ENCODE results near the gene CXCL16. TPM values are rescaled to one million over a fixed set of nuclear protein-coding genes. Genes with fewer than 3 reads are reported as not detected.

The CXCL16 gene
- total RNA-seq, 4 donors from 2014 or later = 13.0 to 72.6 (median 27.0) TPM

GRCh38 chr17:4720787-4721186, 18.9 kb downstream of the CXCL16 start:
- WGBS, 2 donors (ENCODE audit: low coverage in 1 of 2) = 89% methylated on average over 7 of the region's 7 CpGs; no CpG with 5 or more reads in 1 of the 2 donors
- no peak for DNase-seq
- peaks cover 0 to 10% (median 0%) of the 10 kb centered on the region in 4 donors for H3K36me3 ChIP-seq
- TF ChIP-seq POLR2A (IDR thresholded peaks at IDR 0.05) = no peak
- no peak for TF ChIP-seq POLR2AphosphoS5 (IDR thresholded peaks at IDR 0.05)
- no peak for TF ChIP-seq CTCF (IDR thresholded peaks at IDR 0.05)
- no peak for TF ChIP-seq EP300 (IDR thresholded peaks at IDR 0.05; ENCODE audit: low read depth)
- peak overlapping the region in 1 of 4 donors; percentile 65 for H3K27ac ChIP-seq
- no peaks in the 10 kb centered on the region for H3K27me3 ChIP-seq
- H3K4me3 ChIP-seq = no peak overlapping the region
- H3K4me1 ChIP-seq = peaks cover 0 to 13% (median 7%) of the 10 kb centered on the region in 4 donors
- H3K9me3 ChIP-seq = no peaks in the 10 kb centered on the region
- in situ Hi-C loops (cut with MboI; ENCODE audit: low pct_ligation_motif_present in 1 of 4, low pct_unique_long_range_greater_than_20kb in 1 of 4, low sequenced_read_pairs in 3 of 4) (no loop called here), intact Hi-C loops (cut with DNase I; ENCODE audit: low total_unique reads) (no loop called here)

- H3K4me1 ChIP-seq = peaks cover 0 to 13% (median 7%) of the 10 kb centered on the region in 4 donors
- TF ChIP-seq CTCF (IDR thresholded peaks at IDR 0.05) (no peak), POLR2AphosphoS5 (IDR thresholded peaks at IDR 0.05) (no peak), POLR2A (IDR thresholded peaks at IDR 0.05) (no peak), EP300 (IDR thresholded peaks at IDR 0.05; ENCODE audit: low read depth) (no peak)
- no peaks in the 10 kb centered on the region for H3K27me3 ChIP-seq
- H3K27ac ChIP-seq = no peak overlapping the region
- H3K4me3 ChIP-seq = no peak overlapping the region
- WGBS, 2 donors (ENCODE audit: low coverage in 1 of 2) = 75 to 79% methylated on average over 9 to 15 of the region's 15 CpGs
- in situ Hi-C loops (cut with MboI; ENCODE audit: low pct_ligation_motif_present in 1 of 4, low pct_unique_long_range_greater_than_20kb in 1 of 4, low sequenced_read_pairs in 3 of 4) = loop anchor here in 1 of 4 donors (10.0 kb wide), 1 partner anchor 165 kb away; no protein-coding TSS in a partner anchor
- DNase-seq = no peak
- intact Hi-C loops (cut with DNase I; ENCODE audit: low total_unique reads) = no loop called here
- peaks cover 0 to 10% (median 0%) of the 10 kb centered on the region in 4 donors for H3K36me3 ChIP-seq
- H3K9me3 ChIP-seq = no peaks in the 10 kb centered on the region
Measured at GRCh38 chr17:4719684-4720221, 20.0 kb downstream of the CXCL16 start.

DNA sequence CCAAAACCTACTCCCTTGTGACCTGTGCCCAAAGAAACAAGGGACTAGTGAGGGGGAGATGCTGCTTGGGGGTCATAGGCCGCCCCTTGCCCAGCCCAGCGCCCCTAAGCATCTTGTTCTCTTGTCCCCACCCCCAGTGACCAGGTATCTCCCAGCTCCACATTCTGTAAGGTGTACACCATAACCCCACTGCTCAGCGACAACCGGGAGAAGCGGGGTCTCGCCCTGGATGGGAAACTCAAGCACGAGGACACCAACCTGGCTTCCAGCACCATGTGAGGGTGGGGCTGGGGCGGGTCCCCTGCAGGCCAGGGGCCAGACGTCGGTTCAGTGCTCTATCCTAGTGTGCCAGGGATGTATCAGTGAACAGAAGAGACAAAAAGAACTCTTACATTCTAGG, 20.6 kb downstream of the CXCL16 start:
- peaks cover 0 to 10% (median 0%) of the 10 kb centered on the region in 4 donors for H3K36me3 ChIP-seq
- H3K27ac ChIP-seq = no peak overlapping the region
- peaks cover 0 to 15% (median 7%) of the 10 kb centered on the region in 4 donors for H3K4me1 ChIP-seq
- WGBS, 2 donors (ENCODE audit: low coverage in 1 of 2) = 77 to 80% methylated on average over 4 to 10 of the region's 10 CpGs
- no peak for TF ChIP-seq CTCF (IDR thresholded peaks at IDR 0.05)
- no peak for TF ChIP-seq POLR2AphosphoS5 (IDR thresholded peaks at IDR 0.05)
- TF ChIP-seq EP300 (IDR thresholded peaks at IDR 0.05; ENCODE audit: low read depth) = no peak
- TF ChIP-seq POLR2A (IDR thresholded peaks at IDR 0.05) = no peak
- H3K4me3 ChIP-seq = no peak overlapping the region
- H3K9me3 ChIP-seq = no peaks in the 10 kb centered on the region
- intact Hi-C loops (cut with DNase I; ENCODE audit: low total_unique reads) (no loop called here), in situ Hi-C loops (cut with MboI; ENCODE audit: low pct_ligation_motif_present in 1 of 4, low pct_unique_long_range_greater_than_20kb in 1 of 4, low sequenced_read_pairs in 3 of 4) (loop anchor here in 1 of 4 donors (10.0 kb wide), 1 partner anchor 166 kb away; no protein-coding TSS in a partner anchor)
- H3K27me3 ChIP-seq = no peaks in the 10 kb centered on the region
- DNase-seq = no peak

GRCh38 chr17:4718276-4718675, 21.5 kb downstream of the CXCL16 start:
- Histone ChIP-seq H3K27me3 (no peaks in the 10 kb centered on the region), H3K4me1 (peaks cover 0 to 23% (median 7%) of the 10 kb centered on the region in 4 donors), H3K36me3 (peaks cover 0 to 10% (median 0%) of the 10 kb centered on the region in 4 donors), H3K27ac (no peak overlapping the region), H3K9me3 (no peaks in the 10 kb centered on the region), H3K4me3 (no peak overlapping the region)
- WGBS, 2 donors (ENCODE audit: low coverage in 1 of 2) = 93 to 94% methylated on average over 3 to 13 of the region's 13 CpGs
- no peak for DNase-seq
- intact Hi-C loops (cut with DNase I; ENCODE audit: low total_unique reads) = no loop called here
- TF ChIP-seq EP300 (IDR thresholded peaks at IDR 0.05; ENCODE audit: low read depth) = no peak
- no peak for TF ChIP-seq POLR2A (IDR thresholded peaks at IDR 0.05)
- TF ChIP-seq POLR2AphosphoS5 (IDR thresholded peaks at IDR 0.05) = no peak
- TF ChIP-seq CTCF (IDR thresholded peaks at IDR 0.05) = no peak
- in situ Hi-C loops (cut with MboI; ENCODE audit: low pct_ligation_motif_present in 1 of 4, low pct_unique_long_range_greater_than_20kb in 1 of 4, low sequenced_read_pairs in 3 of 4) = loop anchor here in 1 of 4 donors (10.0 kb wide), 1 partner anchor 167 kb away; no protein-coding TSS in a partner anchor
